ENCODE data around the gene SGIP1.

Gene SGIP1

GRCh38 chr1:66525086-66525485, 8.9 kb upstream of the SGIP1 start:
- no peak for DNase-seq

GRCh38 chr1:66526036-66526435, 7.9 kb upstream of the SGIP1 start:
- no peak for DNase-seq

- no peak for DNase-seq
Measured at GRCh38 chr1:66526991-66527390, 7.0 kb upstream of the SGIP1 start.

DNA sequence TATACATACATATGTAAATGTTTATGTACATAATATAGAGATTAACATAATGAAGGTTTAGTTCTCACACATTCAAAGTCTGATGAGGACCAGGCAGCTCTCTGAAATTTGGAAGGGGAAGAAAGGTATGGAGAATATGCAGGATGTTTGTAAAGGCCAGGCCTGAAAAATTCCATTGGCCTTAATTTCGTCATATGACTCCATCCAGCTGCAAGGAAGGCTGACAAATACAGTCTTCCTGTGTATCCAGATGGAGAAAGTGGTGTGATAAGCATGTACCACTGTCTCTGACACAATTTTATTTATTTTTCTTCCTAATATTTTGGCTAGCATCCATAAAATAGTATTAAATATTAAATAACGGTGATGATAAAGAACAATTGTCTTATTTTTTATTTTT, 6.3 kb upstream of the SGIP1 start:
- no peak for DNase-seq

DNA sequence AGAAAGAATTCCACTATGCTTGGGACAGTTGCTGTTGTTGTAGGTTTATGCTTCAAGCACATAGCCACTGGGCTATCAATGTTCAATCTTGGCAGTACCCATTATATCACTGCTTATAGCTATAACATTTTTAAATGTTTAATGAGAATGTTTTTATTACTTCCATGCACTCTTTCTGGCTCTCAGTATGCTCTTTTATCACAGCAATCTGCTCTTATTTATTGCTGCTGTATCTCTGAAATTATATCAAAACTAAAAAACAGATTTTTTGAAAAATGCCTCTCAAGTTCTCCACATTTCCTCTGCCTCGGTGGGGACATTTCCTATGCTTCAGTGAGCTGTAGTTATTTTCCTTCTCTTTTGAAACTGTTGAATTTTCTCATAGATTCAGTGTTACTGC, 5.4 kb upstream of the SGIP1 start:
- no peak for DNase-seq

- DNase-seq, result no peak
Measured at GRCh38 chr1:66532214-66532613, 1.7 kb upstream of the SGIP1 start.

- peak; percentile 21 for DNase-seq
Measured at GRCh38 chr1:66532798-66533783, 862 bp upstream of the SGIP1 start.

- DNase-seq, result no peak
Measured at GRCh38 chr1:66535061-66535460, 1.1 kb downstream of the SGIP1 start.

GRCh38 chr1:66535853-66536252, 1.9 kb downstream of the SGIP1 start:
- no peak for DNase-seq

DNA sequence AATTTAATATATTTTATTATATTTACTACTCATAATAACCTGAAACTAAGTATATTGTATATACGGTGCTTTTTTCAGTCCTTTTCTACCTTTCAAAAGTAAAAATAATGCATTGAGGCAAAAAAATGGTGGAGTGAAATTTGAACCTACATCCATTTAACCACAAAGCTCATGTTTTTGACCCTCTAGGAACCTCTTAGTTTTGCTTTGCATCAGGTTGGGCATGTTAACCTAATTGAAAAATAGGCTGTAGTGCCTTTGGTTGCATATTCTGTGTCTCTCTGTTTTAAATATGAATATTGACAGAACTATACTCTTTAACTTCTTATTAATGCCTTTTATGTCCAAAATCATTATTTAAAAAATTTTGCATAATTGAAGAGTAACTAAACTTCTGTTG, 3.8 kb downstream of the SGIP1 start:
- no peak for DNase-seq

DNA sequence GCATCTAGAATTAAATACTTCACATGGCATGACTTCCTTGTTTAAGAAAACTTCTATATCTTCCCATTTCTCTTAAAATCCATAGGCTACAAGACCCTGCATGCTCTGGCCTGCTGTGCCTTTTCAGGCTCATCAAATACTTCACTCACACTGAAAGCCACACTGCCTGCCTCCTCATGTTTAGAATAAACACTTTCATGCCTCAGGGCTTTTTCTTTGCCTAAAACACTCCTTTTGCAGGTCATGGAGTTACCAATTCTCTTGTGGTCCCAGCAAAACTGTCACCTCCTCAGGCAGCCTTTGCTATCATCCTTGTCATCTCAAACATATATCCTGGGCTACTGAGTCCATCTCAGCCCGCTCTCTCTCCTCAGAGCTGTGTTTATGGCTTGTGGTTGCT, 5.5 kb downstream of the SGIP1 start:
- no peak for DNase-seq

GRCh38 chr1:66540434-66541032, 6.6 kb downstream of the SGIP1 start:
- DNase-seq, result no peak

GRCh38 chr1:66542314-66542713, 8.4 kb downstream of the SGIP1 start:
- DNase-seq, result no peak

- DNase-seq, result peak; percentile 98
Measured at GRCh38 chr1:66542811-66543767, 9.1 kb downstream of the SGIP1 start.

GRCh38 chr1:66546047-66546810, 12.3 kb downstream of the SGIP1 start:
- no peak for DNase-seq

- no peak for DNase-seq
Measured at GRCh38 chr1:66549017-66549416, 15.1 kb downstream of the SGIP1 start.

- DNase-seq, result no peak
Measured at GRCh38 chr1:66550243-66550642, 16.3 kb downstream of the SGIP1 start.

DNA sequence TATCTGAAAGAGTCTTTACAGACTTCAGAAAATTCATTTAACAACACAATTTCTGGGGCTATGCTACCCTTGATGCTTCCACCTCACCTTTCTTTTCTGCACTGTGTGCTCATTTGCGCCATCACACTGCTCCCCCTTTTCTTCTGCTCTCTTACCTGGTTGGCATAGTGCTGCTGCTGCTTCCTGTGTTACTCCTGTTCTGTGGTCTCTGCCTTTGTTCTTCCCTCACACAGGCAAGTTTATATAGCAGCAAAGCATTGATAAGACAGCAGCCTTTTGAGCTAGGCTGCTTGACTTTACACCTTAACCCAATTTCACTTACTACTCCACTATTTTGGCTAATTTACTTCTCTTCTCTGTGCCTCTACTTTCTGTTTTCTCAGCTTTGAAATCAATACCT, 18.3 kb downstream of the SGIP1 start:
- no peak for DNase-seq

DNA sequence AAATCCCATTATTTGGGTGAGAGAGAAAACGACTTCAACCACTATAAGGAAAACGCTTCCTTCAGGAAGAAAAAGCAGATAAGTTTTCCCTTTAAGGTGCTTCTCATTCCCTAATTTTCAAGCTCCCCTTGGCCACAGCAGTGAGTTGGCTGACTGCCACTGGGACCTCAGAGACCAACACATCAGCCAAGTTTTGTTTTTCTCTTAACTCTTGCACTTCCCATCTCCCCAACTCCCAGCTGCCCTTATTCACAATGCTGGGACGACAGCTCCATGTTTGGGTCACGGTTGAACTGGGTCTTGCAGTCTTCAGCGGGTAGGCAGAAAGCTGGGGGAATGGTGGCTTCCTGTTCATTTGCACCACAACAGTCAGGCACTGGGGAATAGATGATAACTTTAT, 18.9 kb downstream of the SGIP1 start:
- DNase-seq, result no peak

- no peak for DNase-seq
Measured at GRCh38 chr1:66553846-66554245, 19.9 kb downstream of the SGIP1 start.

GRCh38 chr1:66556161-66556611, 22.2 kb downstream of the SGIP1 start:
- DNase-seq, result no peak

GRCh38 chr1:66557157-66557556, 23.2 kb downstream of the SGIP1 start:
- DNase-seq, result no peak
